GM21529 (cell line): Measurements from ENCODE around the gene CLASP1.
"Not testable (repeated sequence)": the region's sequence is repeated elsewhere in the genome, so short reads cannot be mapped to it uniquely, and the experiment has no call there.

ENCODE experiments used
- ATAC-seq: cut with Tn5 transposase; IDR thresholded peaks from one replicate; pipeline ENCODE4 v1.9.1; 2021; ENCODE audit not compliant: unreplicated experiment

The CLASP1 gene

GRCh38 chr2:121649149-121649595 lies at the start of gene CLASP1:
CLASP1 (minus strand) TSS chr2:121649462; CDS start chr2:121605895, 43,567 bp downstream.
- peak; percentile 38 for ATAC-seq

- no peak for ATAC-seq
Observed at GRCh38 chr2:121698318-121698930, 49.2 kb upstream of the CLASP1 start.

GRCh38 chr2:121697108-121697631 lies 47.9 kb upstream of the CLASP1 start:
- no peak for ATAC-seq

- ATAC-seq = no peak
Observed at GRCh38 chr2:121696410-121696930, 47.2 kb upstream of the CLASP1 start.

- no peak for ATAC-seq
Observed at GRCh38 chr2:121695171-121695451, 45.8 kb upstream of the CLASP1 start.

GRCh38 chr2:121694398-121695170 lies 45.3 kb upstream of the CLASP1 start:
- no peak for ATAC-seq

- not testable (repeated sequence) for ATAC-seq
Observed at GRCh38 chr2:121690572-121690971, 41.3 kb upstream of the CLASP1 start.

GRCh38 chr2:121690095-121690494 lies 40.8 kb upstream of the CLASP1 start:
- ATAC-seq = no peak

DNA sequence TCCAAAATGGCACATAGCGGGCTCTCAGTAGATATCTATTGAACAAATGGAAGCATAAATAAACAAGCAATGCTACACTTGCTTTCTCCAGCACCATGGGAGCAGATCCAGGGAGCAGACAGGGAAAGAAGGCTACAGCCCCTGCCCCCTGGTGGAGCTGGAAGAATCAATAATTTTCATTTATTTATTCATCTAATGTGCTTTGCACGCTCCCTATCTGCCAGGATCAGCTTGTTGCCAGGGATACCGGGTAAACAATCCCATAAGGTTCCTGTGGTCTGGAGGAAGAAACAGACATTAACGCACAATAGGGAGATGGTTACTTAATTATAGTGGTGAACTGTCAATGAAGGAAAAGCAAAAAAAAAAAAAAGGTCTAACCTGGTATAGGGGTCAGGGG lies 40.1 kb upstream of the CLASP1 start:
- ATAC-seq = no peak

DNA sequence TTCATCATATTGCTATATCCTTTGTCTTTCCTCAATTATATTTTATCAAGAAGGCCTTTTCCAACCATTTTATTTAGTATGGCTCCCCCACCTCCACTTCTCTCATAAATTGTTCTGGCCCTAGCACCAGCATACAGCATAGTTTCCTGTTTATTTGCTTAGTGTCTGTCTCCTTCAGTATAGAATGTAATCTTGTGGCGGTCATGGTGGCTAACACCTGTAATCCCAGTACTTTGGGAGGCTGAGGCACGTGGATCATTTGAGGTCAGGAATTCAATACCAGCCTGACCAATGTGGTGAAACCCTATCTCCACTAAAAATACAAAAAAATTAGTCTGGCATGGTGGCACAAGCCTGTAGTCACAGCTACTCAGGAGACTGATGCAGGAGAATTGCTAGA lies 39.6 kb upstream of the CLASP1 start:
- no peak for ATAC-seq

DNA sequence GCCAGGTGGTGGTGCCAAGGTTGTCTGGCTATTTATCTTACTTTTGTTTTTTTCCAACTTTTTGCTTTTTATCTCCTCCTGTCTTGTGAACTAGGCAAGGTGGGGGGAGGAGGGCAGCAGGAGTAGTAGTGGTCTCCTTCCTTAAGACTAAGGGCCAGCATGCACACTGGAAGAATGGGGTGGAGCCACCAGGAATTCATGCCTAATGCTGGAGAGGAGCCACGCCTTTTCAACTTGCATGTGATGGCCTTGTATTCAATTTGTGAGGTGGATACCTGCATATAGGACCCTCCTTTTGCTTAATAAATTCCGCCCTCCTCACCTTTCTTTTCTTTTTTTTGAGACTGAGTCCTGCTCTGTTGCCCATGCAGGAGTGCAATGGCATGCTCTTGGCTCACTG lies 37.6 kb upstream of the CLASP1 start:
- no peak for ATAC-seq

- ATAC-seq = no peak
Observed at GRCh38 chr2:121686218-121686617, 37.0 kb upstream of the CLASP1 start.

DNA sequence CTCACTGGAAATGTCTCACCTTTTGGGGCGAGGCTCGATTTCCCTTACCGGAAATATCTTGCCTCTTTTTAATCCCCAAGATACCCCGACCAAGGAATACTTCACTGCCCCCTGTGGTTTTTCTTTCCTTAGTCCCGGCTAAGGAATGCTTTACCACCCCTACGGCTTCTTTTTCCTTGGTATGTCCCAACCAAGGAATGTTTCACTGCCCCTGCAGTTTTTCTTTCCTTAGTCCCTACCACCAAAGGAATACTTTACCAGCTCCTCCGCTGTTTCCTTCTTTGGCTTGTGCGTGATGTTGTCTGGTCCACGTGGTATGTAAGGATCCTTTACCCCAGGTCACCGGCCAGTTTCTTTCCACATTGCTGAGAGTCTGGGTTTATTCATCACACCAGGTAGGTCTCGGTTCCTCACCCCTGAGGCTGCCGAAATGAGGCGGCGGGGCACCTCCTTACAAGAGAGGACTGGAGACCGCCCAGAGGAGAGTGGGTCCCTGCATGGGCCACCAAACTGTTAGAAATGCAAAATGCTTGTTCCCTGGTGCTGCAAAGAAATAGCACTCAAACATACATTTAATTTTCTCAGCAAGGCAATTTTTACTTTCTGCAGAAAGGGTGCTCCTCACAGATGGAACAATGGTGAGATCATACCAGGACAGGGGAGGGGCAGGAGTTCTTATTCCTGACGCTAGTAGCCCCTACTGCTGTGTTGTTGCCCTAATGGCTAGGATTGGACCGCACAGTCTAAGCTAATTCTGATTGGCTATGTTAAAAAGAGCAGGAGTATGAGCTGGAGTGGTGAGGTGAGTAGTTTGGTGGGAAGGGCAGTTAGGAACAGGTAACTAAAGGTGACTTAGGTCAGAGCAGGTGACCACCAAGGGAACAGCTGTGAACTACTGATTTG lies 33.4 kb upstream of the CLASP1 start:
- no peak for ATAC-seq

DNA sequence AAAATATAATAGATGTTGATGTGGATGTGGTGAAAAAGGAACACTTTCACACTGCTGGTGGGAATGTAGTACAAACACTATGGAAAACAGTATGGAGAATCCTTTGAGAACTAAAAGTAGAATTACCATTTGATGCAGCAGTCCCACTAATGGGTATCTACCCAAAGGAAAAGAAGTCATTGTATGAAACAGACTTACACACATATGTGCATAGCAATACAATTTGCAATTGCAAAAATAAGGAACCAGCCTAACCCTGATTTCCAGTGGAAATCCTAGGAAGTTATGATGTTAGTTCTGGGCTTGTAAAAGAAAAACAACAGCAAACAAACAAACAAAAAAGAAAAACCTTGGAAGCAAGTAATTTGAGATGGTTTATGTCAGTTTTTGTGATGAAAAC lies 28.6 kb upstream of the CLASP1 start:
- ATAC-seq = no peak

DNA sequence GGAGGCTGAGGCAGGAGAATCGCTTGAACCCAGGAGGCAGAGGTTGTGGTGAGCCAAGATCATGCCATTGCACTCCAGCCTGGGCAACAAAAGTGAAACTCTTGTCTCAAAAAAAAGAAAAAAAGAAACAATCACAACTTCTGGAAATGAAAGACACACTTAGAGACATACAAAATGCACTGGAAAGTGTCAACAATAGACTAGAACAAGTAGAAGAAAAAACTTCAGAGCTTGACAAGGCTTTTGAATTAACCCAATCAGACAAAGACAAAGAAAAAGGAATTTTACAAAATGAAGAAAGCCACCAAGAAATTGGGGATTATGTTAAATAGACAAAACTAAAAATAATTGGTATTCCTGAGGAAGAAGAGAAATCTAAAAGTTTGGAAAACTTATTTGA lies 22.4 kb upstream of the CLASP1 start:
- ATAC-seq = not testable (repeated sequence)

- no peak for ATAC-seq
Observed at GRCh38 chr2:121670181-121670580, 20.9 kb upstream of the CLASP1 start.

DNA sequence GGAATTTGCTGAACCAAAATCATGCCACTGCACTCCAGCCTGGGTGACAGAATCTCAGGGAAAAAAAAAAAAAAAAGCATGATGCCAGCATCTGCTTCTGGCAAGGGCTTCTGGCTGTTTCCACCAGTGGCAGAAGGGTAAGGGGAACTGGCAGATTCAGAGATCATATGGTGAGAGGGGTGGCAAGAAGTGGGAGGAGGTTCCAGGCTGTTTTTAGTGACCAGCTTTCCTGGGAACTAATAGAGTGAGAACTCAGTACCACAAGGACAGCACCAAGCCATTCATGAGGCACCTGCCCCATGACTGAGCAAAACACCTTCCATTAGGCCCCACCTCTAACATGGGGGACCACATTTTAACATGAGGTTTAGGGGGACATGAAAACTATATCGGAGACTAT lies 18.4 kb upstream of the CLASP1 start:
- ATAC-seq = no peak

DNA sequence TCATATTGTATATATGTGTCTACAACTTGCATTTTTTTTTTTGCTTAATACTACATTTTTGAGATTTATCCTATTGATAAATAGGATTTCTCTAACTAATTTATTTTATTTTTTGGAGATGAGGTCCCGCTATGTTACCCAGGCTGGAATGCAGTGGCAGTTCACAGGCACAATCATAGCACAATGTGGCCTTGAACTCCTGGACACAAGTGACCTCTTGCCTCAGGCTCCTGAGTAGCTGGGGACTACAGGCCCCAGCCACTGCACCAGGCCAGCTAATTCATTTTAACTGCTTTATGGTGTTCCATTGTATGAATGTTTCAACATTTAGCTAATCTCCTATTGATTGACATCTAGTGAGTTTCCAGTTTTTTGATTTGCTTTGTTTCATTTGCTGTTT lies 16.8 kb upstream of the CLASP1 start:
- no peak for ATAC-seq

DNA sequence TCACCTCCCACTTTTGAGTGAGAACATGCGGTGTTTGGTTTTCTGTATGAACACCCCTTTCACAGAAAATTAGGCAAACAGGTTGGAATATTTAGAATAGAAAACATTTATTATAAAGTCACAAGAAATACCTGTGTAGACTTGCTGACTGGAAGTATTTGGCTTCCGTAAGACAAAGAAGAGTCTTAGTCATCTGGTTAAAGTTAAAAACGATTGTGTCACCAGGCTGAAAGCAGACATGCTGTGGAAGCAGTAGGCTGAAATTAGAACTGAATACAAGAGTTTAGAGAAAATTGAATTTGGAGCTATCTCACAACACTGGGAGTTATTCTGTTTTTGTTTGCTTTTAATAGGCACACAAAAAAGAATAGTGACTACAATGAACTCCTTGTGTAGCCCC lies 16.2 kb upstream of the CLASP1 start:
- no peak for ATAC-seq

DNA sequence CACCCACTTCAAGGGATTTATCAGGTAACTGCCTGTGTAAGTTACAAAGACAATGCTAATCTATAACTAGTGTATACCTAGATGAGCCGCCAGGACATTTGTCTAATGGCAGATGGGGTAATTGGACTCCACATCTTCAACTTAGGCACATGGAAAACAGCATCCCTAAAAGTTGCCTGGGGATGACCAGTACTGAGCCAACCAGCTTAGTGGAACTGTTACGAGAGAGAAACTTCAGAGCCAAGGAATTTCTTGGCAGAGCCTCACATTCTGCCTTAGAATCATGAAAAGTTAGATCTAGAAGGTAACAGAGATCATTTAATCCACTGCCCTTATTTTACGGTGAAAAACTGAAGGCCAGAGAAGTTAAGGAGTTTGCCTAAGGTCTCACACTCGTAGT lies 15.5 kb upstream of the CLASP1 start:
- ATAC-seq = no peak

DNA sequence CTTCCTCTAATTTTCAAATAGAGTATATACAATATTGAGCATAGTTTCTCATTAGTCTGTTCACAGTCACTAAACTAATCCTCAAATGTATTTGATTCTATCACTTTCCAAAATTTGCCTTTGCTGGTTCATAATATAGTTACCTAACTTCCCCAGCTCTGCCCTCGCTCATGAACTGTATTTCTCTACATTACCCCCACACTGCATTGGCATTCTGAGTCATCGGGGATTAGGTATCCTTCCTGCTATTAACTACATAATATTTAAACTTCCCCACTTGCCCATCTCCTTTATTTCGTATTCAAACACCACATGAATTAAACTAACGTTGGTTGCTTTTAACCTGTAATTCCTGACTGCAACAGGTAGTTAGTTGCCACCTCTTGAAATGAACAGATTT lies 14.8 kb upstream of the CLASP1 start:
- ATAC-seq = no peak
